ENCODE measurements around the gene PPM1K.

GRCh38 chr4:88297212-88297516 is 12.8 kb upstream of the PPM1K start:
- TF ChIP-seq CTCF (IDR thresholded peaks at IDR 0.05; ENCODE audit: insufficient read depth, low read length) (no peak), POLR2AphosphoS5 (IDR thresholded peaks at IDR 0.05; ENCODE audit: low read depth) (no peak)
